Glutamatergic neuron (in vitro differentiated cells): ENCODE results near the gene PHACTR3. TPM values are rescaled to one million over a fixed set of nuclear protein-coding genes. Genes with fewer than 3 reads are reported as not detected.
"Not testable (repeated sequence)": the region's sequence is repeated elsewhere in the genome, so short reads cannot be mapped to it uniquely, and the experiment has no call there.

Experiments
- DNase-seq: peaks from one replicate; pipeline ENCODE4 v3.0.0; 2022
- H3K27ac Mint-ChIP-seq: one replicate; pipeline ENCODE4 v1.8.0; 2020; ENCODE audit warnings: mild to moderate bottlenecking, mixed read lengths, inconsistent platforms; ENCODE audit not compliant: unreplicated experiment
- H3K27me3 Mint-ChIP-seq: one replicate; pipeline ENCODE4 v1.8.0; 2020; ENCODE audit warnings: mild to moderate bottlenecking, moderate library complexity, mixed read lengths, inconsistent platforms; ENCODE audit not compliant: unreplicated experiment
- H3K36me3 Mint-ChIP-seq: one replicate; pipeline ENCODE4 v1.8.0; 2020; ENCODE audit warnings: mild to moderate bottlenecking, mixed read lengths, inconsistent platforms; ENCODE audit not compliant: unreplicated experiment
- H3K4me1 Mint-ChIP-seq: one replicate; pipeline ENCODE4 v1.8.0; 2020; ENCODE audit warnings: mild to moderate bottlenecking, low read depth, mixed read lengths, inconsistent platforms; ENCODE audit not compliant: unreplicated experiment
- H3K4me3 Mint-ChIP-seq: one replicate; pipeline ENCODE4 v1.8.0; 2020; ENCODE audit warnings: mild to moderate bottlenecking, mixed read lengths, inconsistent platforms; ENCODE audit not compliant: unreplicated experiment
- H3K9me3 Mint-ChIP-seq: one replicate; pipeline ENCODE4 v1.8.0; 2020; ENCODE audit warnings: mild to moderate bottlenecking, moderate library complexity, mixed read lengths, inconsistent platforms; ENCODE audit not compliant: unreplicated experiment
- total RNA-seq: library from RNA; stranded (reverse); fragmentation: NEBNext Ultra II Directional; extraction: Animal tissue kit (Norgen Biotek cat#: 25700); gene quantifications from one replicate; pipeline ENCODE4 v1.2.1, GENCODE V29; 2021; ENCODE audit not compliant: unreplicated experiment
- TF ChIP-seq, protein P1 (sequence below): fragments of 200-600 bp; sonication (generic); IDR thresholded peaks from one replicate; pipeline ENCODE4 v1.5.0; 2021; ENCODE audit not compliant: partially characterized antibody, unreplicated experiment

Gene PHACTR3
- total RNA-seq, 1 donor from 2014 or later = 37.0 TPM

DNA sequence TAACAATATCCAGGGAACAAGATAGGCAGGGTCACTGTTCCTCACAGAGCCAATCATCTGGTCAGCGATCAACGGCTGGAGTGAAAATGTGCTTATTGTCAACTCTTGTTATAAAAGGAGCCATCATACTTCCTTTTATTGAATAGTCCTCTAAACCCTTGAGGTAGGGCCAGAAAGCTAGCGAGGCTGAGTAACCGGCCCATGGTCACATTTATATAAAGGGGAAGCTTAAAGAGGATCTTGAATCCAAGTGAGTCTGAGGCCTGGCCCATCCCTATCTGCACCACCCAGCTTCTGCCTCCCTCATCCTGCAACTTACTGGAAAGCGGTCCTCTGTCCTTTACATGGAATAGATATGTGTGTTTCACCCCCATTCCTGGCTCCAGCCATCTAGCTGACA is 9.5 kb downstream of the PHACTR3 start:
- TF ChIP-seq, protein P1, sequence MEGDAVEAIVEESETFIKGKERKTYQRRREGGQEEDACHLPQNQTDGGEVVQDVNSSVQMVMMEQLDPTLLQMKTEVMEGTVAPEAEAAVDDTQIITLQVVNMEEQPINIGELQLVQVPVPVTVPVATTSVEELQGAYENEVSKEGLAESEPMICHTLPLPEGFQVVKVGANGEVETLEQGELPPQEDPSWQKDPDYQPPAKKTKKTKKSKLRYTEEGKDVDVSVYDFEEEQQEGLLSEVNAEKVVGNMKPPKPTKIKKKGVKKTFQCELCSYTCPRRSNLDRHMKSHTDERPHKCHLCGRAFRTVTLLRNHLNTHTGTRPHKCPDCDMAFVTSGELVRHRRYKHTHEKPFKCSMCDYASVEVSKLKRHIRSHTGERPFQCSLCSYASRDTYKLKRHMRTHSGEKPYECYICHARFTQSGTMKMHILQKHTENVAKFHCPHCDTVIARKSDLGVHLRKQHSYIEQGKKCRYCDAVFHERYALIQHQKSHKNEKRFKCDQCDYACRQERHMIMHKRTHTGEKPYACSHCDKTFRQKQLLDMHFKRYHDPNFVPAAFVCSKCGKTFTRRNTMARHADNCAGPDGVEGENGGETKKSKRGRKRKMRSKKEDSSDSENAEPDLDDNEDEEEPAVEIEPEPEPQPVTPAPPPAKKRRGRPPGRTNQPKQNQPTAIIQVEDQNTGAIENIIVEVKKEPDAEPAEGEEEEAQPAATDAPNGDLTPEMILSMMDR = no peak

DNA sequence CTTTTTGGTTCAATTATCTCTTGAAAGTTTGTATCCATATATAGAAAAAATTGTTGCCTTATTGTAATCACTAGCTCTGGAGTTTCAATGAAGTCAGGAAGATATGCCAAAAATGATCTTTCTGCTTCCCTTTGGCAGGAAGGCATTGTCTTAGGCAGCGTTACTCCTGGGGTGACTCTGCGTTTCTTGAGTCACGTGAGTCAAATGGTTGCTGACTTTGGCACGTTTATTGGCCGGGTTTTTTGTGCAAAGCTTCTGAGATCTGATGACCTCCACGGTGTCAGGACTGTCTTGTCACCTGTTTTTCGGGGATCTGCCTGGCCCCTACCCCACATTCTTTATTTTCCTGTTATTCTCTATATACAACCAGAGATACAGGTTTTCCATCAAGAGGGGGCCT is 10.4 kb downstream of the PHACTR3 start:
- TF ChIP-seq, protein P1 = no peak
- peaks cover 5% of the 10 kb centered on the region for H3K9me3 Mint-ChIP-seq
- DNase-seq = no peak
- H3K4me3 Mint-ChIP-seq = no peak overlapping the region
- H3K4me1 Mint-ChIP-seq = peaks cover 8% of the 10 kb centered on the region
- H3K27ac Mint-ChIP-seq = no peak overlapping the region
- peaks cover 9% of the 10 kb centered on the region for H3K27me3 Mint-ChIP-seq
- H3K36me3 Mint-ChIP-seq = peaks cover 8% of the 10 kb centered on the region

More for the DNA sequence above, 9.5 kb downstream of the PHACTR3 start:
- Mint-ChIP-seq H3K27ac (no peak overlapping the region), H3K9me3 (peaks cover 6% of the 10 kb centered on the region), H3K27me3 (peaks cover 6% of the 10 kb centered on the region), H3K36me3 (peaks cover 8% of the 10 kb centered on the region), H3K4me1 (peaks cover 8% of the 10 kb centered on the region), H3K4me3 (no peak overlapping the region)
- DNase-seq = no peak

DNA sequence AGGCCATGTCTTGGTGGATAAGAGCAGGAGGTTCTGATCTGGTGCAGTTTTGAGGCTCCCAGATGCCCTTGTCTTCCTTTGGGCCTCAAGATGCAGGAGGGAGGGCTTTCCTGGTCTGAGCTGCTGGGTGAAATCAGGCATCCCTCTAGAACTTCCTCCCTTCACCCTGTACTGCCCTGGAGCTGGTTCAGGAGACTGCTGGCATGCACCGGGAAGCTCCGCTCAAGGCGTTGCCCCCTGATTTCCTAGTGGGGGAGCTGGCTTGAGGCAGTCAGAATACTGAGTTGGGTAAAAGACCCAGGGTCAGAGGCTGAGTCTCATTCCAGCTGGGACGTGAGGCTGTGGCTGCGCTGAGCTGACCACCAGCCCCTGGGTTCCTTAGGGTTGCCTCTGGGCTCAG is 12.0 kb downstream of the PHACTR3 start:
- H3K9me3 Mint-ChIP-seq = peaks cover 5% of the 10 kb centered on the region
- TF ChIP-seq, protein P1 = no peak
- no peak overlapping the region for H3K4me3 Mint-ChIP-seq
- no peak overlapping the region for H3K27ac Mint-ChIP-seq
- no peak for DNase-seq
- peaks cover 8% of the 10 kb centered on the region for H3K4me1 Mint-ChIP-seq
- H3K27me3 Mint-ChIP-seq = peaks cover 9% of the 10 kb centered on the region
- peaks cover 8% of the 10 kb centered on the region for H3K36me3 Mint-ChIP-seq

DNA sequence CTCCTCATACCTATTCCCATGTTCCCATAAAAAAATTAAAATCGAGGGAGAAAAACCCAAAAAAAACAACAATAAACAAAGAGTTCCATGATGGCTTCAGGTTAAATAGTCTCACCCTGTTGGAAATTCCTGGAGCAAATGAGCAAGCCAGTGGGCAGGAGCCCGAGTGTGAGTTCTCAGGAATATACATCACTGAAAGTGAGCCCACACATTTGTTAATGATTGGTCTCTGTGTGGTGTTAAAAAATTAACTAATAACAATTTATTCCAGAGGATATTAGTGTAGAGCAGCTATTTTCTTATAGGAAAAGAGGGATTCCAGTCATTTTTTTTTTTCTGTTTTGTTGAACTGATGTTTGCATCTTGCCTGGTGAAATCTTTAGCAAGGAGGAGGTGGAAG is 12.9 kb downstream of the PHACTR3 start:
- TF ChIP-seq, protein P1 = no peak
- no peak for DNase-seq
- Mint-ChIP-seq H3K4me1 (peaks cover 9% of the 10 kb centered on the region), H3K9me3 (peaks cover 3% of the 10 kb centered on the region), H3K27me3 (peaks cover 9% of the 10 kb centered on the region), H3K36me3 (peaks cover 8% of the 10 kb centered on the region), H3K27ac (no peak overlapping the region), H3K4me3 (no peak overlapping the region)

DNA sequence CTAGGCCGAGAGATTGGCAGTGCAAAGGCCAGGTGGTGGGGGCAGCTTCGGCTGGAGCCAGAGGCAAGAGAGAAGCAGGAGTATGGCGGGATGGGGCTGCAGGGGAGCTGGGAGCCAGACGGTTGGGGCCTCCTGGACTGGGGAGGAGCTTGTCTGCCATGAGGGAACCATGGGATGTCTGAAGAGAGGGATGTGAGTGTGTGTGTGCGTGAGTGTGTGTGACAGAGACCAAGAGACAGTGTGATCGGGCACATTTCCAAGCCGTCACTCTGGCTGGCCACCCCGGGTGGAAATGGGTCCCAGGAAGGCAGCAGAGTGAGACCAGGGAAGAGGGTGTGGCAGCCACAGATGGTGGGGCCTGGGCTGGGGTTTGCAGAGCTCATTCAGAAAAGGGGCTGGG is 13.8 kb downstream of the PHACTR3 start:
- Mint-ChIP-seq H3K27ac (no peak overlapping the region), H3K4me1 (peaks cover 10% of the 10 kb centered on the region), H3K27me3 (peaks cover 9% of the 10 kb centered on the region), H3K4me3 (no peak overlapping the region), H3K9me3 (peaks cover 3% of the 10 kb centered on the region), H3K36me3 (peaks cover 8% of the 10 kb centered on the region)
- no peak for DNase-seq
- TF ChIP-seq, protein P1 = no peak

DNA sequence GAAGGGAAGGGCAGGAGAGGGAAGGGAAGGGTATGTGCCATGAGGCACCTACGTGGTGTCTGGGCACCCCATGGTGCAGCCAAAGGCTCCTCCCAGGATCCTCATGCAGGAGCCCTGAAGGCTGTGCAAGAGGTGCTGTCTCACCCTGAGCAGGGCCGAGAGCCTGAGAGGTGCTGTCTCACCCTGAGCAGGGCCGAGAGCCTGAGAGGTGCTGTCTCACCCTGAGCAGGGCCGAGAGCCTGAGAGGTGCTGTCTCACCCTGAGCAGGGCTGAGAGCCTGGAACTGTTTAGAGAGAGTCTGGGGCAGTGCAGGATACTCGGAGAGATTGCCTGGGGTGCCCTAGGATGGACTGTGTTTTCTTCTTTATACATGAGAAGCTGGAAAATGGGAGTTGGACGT is 14.2 kb downstream of the PHACTR3 start:
- not testable (repeated sequence) for H3K36me3 Mint-ChIP-seq, H3K4me3 Mint-ChIP-seq, H3K9me3 Mint-ChIP-seq, H3K27me3 Mint-ChIP-seq, DNase-seq, H3K27ac Mint-ChIP-seq, H3K4me1 Mint-ChIP-seq
